Adipocyte (in vitro differentiated cells): Measurements from ENCODE around the gene U2SURP.
A peak's percentile ranks its signal among the peaks of the same experiment; 100 is the strongest.

ENCODE experiments used
- DNase-seq: peaks from one replicate; pipeline ENCODE4 v3.0.0-alpha.2; 2015; ENCODE audit warnings: low read depth
- H3K27me3 ChIP-seq: replicated peaks from 2 replicates; pipeline ENCODE4 v1.7.0; 2013; ENCODE audit warnings: mild to moderate bottlenecking, low read length, moderate library complexity; ENCODE audit not compliant: control insufficient read depth, insufficient read depth
- H3K36me3 ChIP-seq: 2 replicates; pipeline ENCODE4 v1.7.0; 2013; ENCODE audit warnings: low read length, mild to moderate bottlenecking, moderate library complexity; ENCODE audit not compliant: control insufficient read depth, insufficient read depth, severe bottlenecking
- H3K4me1 ChIP-seq: 2 replicates; pipeline ENCODE4 v1.7.0; 2013; ENCODE audit warnings: mild to moderate bottlenecking, low read length, moderate library complexity; ENCODE audit not compliant: control insufficient read depth, insufficient read depth
- H3K4me3 ChIP-seq: 2 replicates; pipeline ENCODE4 v1.7.0; 2013; ENCODE audit warnings: mild to moderate bottlenecking, low read length, moderate library complexity
- H3K9ac ChIP-seq: 2 replicates; pipeline ENCODE4 v1.7.0; 2013; ENCODE audit warnings: mild to moderate bottlenecking, low read length, moderate library complexity
- H3K9me3 ChIP-seq: 2 replicates; pipeline ENCODE4 v1.7.0; 2013; ENCODE audit warnings: mild to moderate bottlenecking, low read length, moderate library complexity; ENCODE audit not compliant: control insufficient read depth

Gene U2SURP

GRCh38 chr3:143090976-143091837 lies 89.8 kb downstream of the U2SURP start:
- Histone ChIP-seq H3K27me3 (peaks cover 5% of the 10 kb centered on the region), H3K9me3 (no peaks in the 10 kb centered on the region), H3K4me3 (no peak overlapping the region), H3K9ac (no peak overlapping the region), H3K36me3 (no peaks in the 10 kb centered on the region), H3K4me1 (peaks cover 4% of the 10 kb centered on the region)
- no peak for DNase-seq

- Histone ChIP-seq H3K4me3 (no peak overlapping the region), H3K27me3 (peaks cover 5% of the 10 kb centered on the region), H3K36me3 (no peaks in the 10 kb centered on the region), H3K9me3 (no peaks in the 10 kb centered on the region), H3K4me1 (peaks cover 4% of the 10 kb centered on the region), H3K9ac (no peak overlapping the region)
- no peak for DNase-seq
Observed at GRCh38 chr3:143092191-143092590, 90.8 kb downstream of the U2SURP start.

DNA sequence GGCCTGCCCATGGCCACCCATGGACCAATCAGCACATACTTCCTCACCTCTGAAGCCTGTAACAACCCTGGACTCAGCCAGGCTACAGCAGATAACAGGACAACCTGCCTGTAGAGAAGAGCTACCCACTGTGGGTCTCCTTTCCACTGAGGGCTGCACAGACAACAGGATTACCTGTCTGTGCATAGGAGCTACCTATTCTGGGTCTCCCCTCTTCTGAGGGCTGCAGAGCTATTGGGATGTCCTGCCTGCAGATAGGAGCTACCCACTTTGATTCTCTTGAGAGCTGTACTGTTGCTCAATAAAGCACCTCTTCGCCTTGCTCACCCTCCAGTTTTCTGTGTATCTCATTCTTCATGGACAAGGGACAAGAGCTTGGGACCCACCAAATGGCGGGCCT lies 94.4 kb downstream of the U2SURP start:
- no peak overlapping the region for H3K9ac ChIP-seq
- peaks cover 4% of the 10 kb centered on the region for H3K4me1 ChIP-seq
- no peaks in the 10 kb centered on the region for H3K9me3 ChIP-seq
- DNase-seq = no peak
- H3K36me3 ChIP-seq = no peaks in the 10 kb centered on the region
- H3K4me3 ChIP-seq = no peak overlapping the region
- peaks cover 5% of the 10 kb centered on the region for H3K27me3 ChIP-seq

DNA sequence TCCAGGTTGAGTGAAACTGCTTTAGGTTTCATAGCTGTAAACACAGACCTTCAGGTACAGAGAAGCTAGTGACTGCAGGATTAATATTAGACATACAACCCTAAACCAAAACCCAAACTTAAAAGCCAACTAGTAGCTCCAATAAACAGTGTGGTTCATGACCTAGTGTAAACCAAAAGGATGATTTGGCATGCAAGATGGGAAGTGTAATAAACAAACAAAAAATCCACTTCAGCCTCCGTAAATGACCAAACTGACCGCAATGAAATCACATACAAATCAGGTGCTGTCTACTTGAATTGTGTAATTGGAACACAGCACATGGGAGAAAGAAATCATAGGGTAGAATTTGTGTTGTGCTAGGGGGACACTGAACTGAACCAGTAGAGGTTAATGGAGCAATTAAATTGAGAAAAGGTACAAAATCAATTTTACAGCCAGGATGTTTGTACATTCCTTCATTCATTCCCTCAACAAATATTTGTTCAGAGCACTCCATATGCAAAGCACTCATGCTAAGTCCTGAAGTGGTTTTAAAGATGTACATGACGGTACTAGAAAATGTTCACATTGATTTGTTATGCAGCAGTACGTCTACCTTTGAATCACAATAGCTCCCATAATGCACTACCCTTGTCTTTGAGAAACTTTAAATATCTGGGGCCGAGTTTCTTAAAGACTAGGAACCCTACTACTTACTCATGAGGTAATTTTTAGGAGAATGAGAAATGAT lies 96.8 kb downstream of the U2SURP start:
- Histone ChIP-seq H3K27me3 (peaks cover 5% of the 10 kb centered on the region), H3K9ac (no peak overlapping the region), H3K4me3 (no peak overlapping the region), H3K36me3 (no peaks in the 10 kb centered on the region), H3K9me3 (no peaks in the 10 kb centered on the region), H3K4me1 (peaks cover under 1% of the 10 kb centered on the region)
- no peak for DNase-seq

- H3K9me3 ChIP-seq = no peaks in the 10 kb centered on the region
- no peaks in the 10 kb centered on the region for H3K4me1 ChIP-seq
- no peak for DNase-seq
- H3K9ac ChIP-seq = no peak overlapping the region
- no peaks in the 10 kb centered on the region for H3K36me3 ChIP-seq
- peaks cover 5% of the 10 kb centered on the region for H3K27me3 ChIP-seq
- no peak overlapping the region for H3K4me3 ChIP-seq
Observed at GRCh38 chr3:143099210-143099609, 97.8 kb downstream of the U2SURP start.

DNA sequence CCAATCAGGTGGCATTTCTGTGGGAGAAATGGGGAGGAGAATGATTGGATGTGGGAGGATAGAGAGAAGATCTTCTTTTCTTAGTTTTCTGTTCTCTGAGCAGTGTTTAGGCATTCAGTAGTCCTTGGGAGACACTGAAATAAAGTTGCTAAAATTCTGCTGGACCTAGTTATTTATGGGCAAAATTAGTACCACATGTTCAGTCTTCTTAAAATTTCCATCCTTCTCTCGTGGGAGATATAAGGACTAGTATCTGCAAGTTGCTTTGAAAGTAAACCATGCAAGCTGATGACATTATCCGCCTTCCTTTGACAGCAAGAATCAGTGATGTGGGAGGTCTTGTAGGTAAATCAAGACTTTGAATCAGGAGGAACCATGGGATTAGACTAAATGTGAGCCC lies 98.3 kb downstream of the U2SURP start:
- no peak overlapping the region for H3K9ac ChIP-seq
- peaks cover 5% of the 10 kb centered on the region for H3K27me3 ChIP-seq
- no peaks in the 10 kb centered on the region for H3K4me1 ChIP-seq
- H3K9me3 ChIP-seq = peaks cover 1% of the 10 kb centered on the region
- DNase-seq = peak; percentile 33
- H3K36me3 ChIP-seq = no peaks in the 10 kb centered on the region
- H3K4me3 ChIP-seq = no peak overlapping the region

- Histone ChIP-seq H3K36me3 (no peaks in the 10 kb centered on the region), H3K27me3 (peaks cover 5% of the 10 kb centered on the region), H3K9me3 (peaks cover 9% of the 10 kb centered on the region), H3K9ac (no peak overlapping the region), H3K4me1 (no peaks in the 10 kb centered on the region), H3K4me3 (no peak overlapping the region)
- DNase-seq = no peak
Observed at GRCh38 chr3:143100451-143100850, 99.1 kb downstream of the U2SURP start.

DNA sequence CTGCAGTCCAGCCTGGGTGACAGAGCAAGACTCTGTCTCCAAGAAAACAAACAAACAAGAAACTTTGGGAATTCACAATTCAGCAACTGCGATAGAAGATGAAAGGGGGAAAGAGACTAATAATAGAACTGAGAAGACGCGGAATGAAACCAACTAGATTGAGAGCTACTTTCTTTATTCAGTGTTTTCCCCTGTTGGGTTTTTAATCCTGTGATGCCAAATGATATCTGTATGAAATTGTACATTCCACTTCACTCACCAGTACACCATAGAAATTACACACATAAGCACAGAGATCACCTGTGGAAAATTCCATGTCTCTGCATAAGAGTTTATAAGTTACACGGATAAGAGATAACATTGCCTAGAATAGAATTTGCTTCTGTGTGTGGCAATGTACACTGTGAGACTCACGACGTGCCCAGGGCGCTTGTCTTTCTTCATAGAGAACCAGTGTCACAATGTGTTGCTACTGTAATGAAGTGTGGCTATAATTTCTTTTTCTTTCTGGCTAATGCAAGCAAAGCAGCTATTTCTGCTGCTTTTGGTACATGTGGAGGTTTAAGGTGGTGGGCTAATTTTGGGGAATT lies 100.5 kb downstream of the U2SURP start:
- Histone ChIP-seq H3K27me3 (no peaks in the 10 kb centered on the region), H3K4me3 (no peak overlapping the region), H3K9me3 (peaks cover 16% of the 10 kb centered on the region), H3K4me1 (no peaks in the 10 kb centered on the region), H3K9ac (no peak overlapping the region), H3K36me3 (no peaks in the 10 kb centered on the region)
- no peak for DNase-seq

- H3K4me3 ChIP-seq = no peak overlapping the region
- H3K9me3 ChIP-seq = peaks cover 16% of the 10 kb centered on the region
- no peaks in the 10 kb centered on the region for H3K4me1 ChIP-seq
- no peak overlapping the region for H3K9ac ChIP-seq
- H3K27me3 ChIP-seq = no peaks in the 10 kb centered on the region
- H3K36me3 ChIP-seq = no peaks in the 10 kb centered on the region
- DNase-seq = no peak
Observed at GRCh38 chr3:143103652-143104051, 102.3 kb downstream of the U2SURP start.

DNA sequence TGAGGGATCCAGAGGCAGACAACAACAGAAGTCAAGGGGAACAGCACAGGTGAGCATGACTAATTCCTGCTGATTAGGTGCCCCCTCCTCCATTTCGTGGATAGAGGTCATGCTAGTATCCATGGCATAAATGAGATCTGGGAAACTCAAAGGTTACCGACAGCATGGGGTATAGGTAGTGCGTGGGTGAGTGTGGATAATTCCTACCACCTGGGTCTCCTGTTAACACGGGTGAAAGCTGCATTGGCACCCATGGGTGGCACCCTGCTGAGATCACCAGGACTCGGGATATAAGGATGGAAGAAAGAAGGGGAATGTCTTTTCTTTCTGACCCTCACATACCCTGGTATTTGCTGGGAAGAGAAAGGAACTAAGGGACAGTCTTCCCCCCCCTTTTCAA lies 103.8 kb downstream of the U2SURP start:
- DNase-seq = no peak
- Histone ChIP-seq H3K4me3 (no peak overlapping the region), H3K9ac (no peak overlapping the region), H3K36me3 (no peaks in the 10 kb centered on the region), H3K4me1 (no peaks in the 10 kb centered on the region), H3K27me3 (no peaks in the 10 kb centered on the region), H3K9me3 (peaks cover 16% of the 10 kb centered on the region)

- no peaks in the 10 kb centered on the region for H3K27me3 ChIP-seq
- H3K4me3 ChIP-seq = no peak overlapping the region
- H3K9me3 ChIP-seq = peaks cover 13% of the 10 kb centered on the region
- no peaks in the 10 kb centered on the region for H3K36me3 ChIP-seq
- no peaks in the 10 kb centered on the region for H3K4me1 ChIP-seq
- DNase-seq = no peak
- no peak overlapping the region for H3K9ac ChIP-seq
Observed at GRCh38 chr3:143109861-143110260, 108.5 kb downstream of the U2SURP start.
